K562 (cell line): Measurements from ENCODE around the gene PAF1. TPM values are rescaled to one million over a fixed set of nuclear protein-coding genes. Genes with fewer than 3 reads are reported as not detected.

Experiments
- CBX1 ChIP-seq: sonication (generic); IDR thresholded peaks from 2 replicates; pipeline ENCODE4 v1.6.1; 2016; ENCODE audit warnings: antibody characterized with exemption, low read depth, mild to moderate bottlenecking
- CHD1 ChIP-seq: fragments of 200-600 bp; sonication (generic); IDR thresholded peaks from one replicate; pipeline ENCODE4 v1.6.1; 2012; ENCODE audit warnings: mild to moderate bottlenecking, moderate library complexity, low read length, inconsistent platforms
- CREB1 ChIP-seq, 2 experiments: sonication (generic) in 1 of 2; formaldehyde crosslinking in 1 of 2; IDR thresholded peaks; 2 replicates each; pipeline versions ENCODE4 v1.6.1 to v1.8.0; 2012 to 2022; ENCODE audit warnings: inconsistent platforms in 1 of 2, mild to moderate bottlenecking in 1 of 2, missing genetic modification reagents in 1 of 2, moderate library complexity in 1 of 2
- FOXA1 ChIP-seq: fragments of 450-650 bp; IDR thresholded peaks from 2 replicates; pipeline ENCODE4 v1.6.1; 2016; ENCODE audit warnings: mild to moderate bottlenecking, borderline replicate concordance
- HDGF ChIP-seq: fragments of 450-650 bp; IDR thresholded peaks from 2 replicates; pipeline ENCODE4 v1.6.1; 2016
- MECOM ChIP-seq: fragments of 250-450 bp; sonication (Bioruptor Pico); IDR thresholded peaks from 2 replicates; pipeline ENCODE4 v1.8.0; 2022; ENCODE audit warnings: inconsistent platforms
- MLX ChIP-seq, 2 experiments: fragments of 450-650 bp in 1 of 2; sonication (generic) in 1 of 2; formaldehyde crosslinking; conservative IDR thresholded peaks; 2 replicates each; pipeline versions ENCODE4 v1.4.0 to v1.8.1; 2020 to 2022; ENCODE audit warnings: mild to moderate bottlenecking in 1 of 2, missing genetic modification reagents in 1 of 2
- MTA3 ChIP-seq: fragments of 450-650 bp; formaldehyde crosslinking; IDR thresholded peaks from 2 replicates; pipeline ENCODE4 v1.6.1; 2017; ENCODE audit warnings: mild to moderate bottlenecking, borderline replicate concordance
- MXD1 ChIP-seq: fragments of 250-450 bp; sonication (Bioruptor Pico); IDR thresholded peaks from 2 replicates; pipeline ENCODE4 v1.8.0; 2021; ENCODE audit warnings: borderline replicate concordance, mild to moderate bottlenecking, moderate library complexity; ENCODE audit not compliant: poor library complexity, severe bottlenecking
- NFE2 ChIP-seq: IDR thresholded peaks from 2 replicates; pipeline ENCODE4 v1.6.1; 2014; ENCODE audit warnings: antibody characterized with exemption, low read depth
- PREB ChIP-seq: sonication (generic); formaldehyde crosslinking; IDR thresholded peaks from 2 replicates; pipeline ENCODE4 v1.8.1; 2023; ENCODE audit warnings: mild to moderate bottlenecking, missing genetic modification reagents
- PTRF ChIP-seq: fragments of 450-650 bp; IDR thresholded peaks from 2 replicates; pipeline ENCODE4 v1.6.1; 2016; ENCODE audit warnings: mild to moderate bottlenecking, missing genetic modification characterization, missing compliant biosample characterization
- SNAPC5 ChIP-seq: fragments of 250-450 bp; sonication (Bioruptor Pico); IDR thresholded peaks from 2 replicates; pipeline ENCODE4 v1.8.0; 2021; ENCODE audit warnings: moderate library complexity, mild to moderate bottlenecking, inconsistent platforms
- SNIP1 ChIP-seq: fragments of 450-650 bp; IDR thresholded peaks from 2 replicates; pipeline ENCODE4 v1.7.1; 2017; ENCODE audit warnings: low read depth, mild to moderate bottlenecking
- SUPT5H ChIP-seq: fragments of 450-650 bp; IDR thresholded peaks from 2 replicates; pipeline ENCODE4 v1.6.1; 2016
- TEAD1 ChIP-seq, 2 experiments: fragments of 450-650 bp in 1 of 2; sonication (generic) in 1 of 2; formaldehyde crosslinking; IDR thresholded peaks; 2 replicates each; pipeline versions ENCODE4 v1.4.0 to v1.8.0; 2020 to 2022; ENCODE audit warnings: mild to moderate bottlenecking in 2 of 2, missing genetic modification reagents in 1 of 2
- TEAD4 ChIP-seq, 2 experiments: sonication (generic) in 1 of 2; formaldehyde crosslinking in 1 of 2; IDR thresholded peaks; 2 replicates each; pipeline versions ENCODE4 v1.6.1 to v1.8.0; 2012 to 2022; ENCODE audit warnings: borderline replicate concordance in 1 of 2, inconsistent platforms in 1 of 2, low read length in 1 of 2, mild to moderate bottlenecking in 1 of 2, missing genetic modification reagents in 1 of 2
- TSC22D4 ChIP-seq: fragments of 450-650 bp; IDR thresholded peaks from 2 replicates; pipeline ENCODE4 v1.6.1; 2016; ENCODE audit warnings: missing genetic modification characterization, missing biosample characterization, control low read depth
- ZBTB12 ChIP-seq: fragments of 250-450 bp; sonication (Bioruptor Pico); IDR thresholded peaks from 2 replicates; pipeline ENCODE4 v1.4.0; 2020
- ZFX ChIP-seq: sonication (generic); formaldehyde crosslinking; IDR thresholded peaks from 2 replicates; pipeline ENCODE4 v1.8.0; 2022; ENCODE audit warnings: mild to moderate bottlenecking, missing genetic modification reagents, moderate library complexity
- ZNF311 ChIP-seq: fragments of 250-450 bp; sonication (Bioruptor Pico); IDR thresholded peaks from 2 replicates; pipeline ENCODE4 v1.4.0; 2020; ENCODE audit warnings: mild to moderate bottlenecking, moderate library complexity
- ZNF551 ChIP-seq: fragments of 250-450 bp; sonication (Bioruptor Pico); IDR thresholded peaks from 2 replicates; pipeline ENCODE4 v1.5.0; 2021; ENCODE audit warnings: mild to moderate bottlenecking, moderate library complexity
- ZSCAN29 ChIP-seq: fragments of 450-650 bp; IDR thresholded peaks from 2 replicates; pipeline ENCODE4 v1.6.1; 2017
- polyA plus RNA-seq, 8 experiments: library from polyadenylated mRNA; depleted of rRNA in 4 of 8; stranded (reverse) in 5 of 8; unstranded in 3 of 8; fragments of >200 nt; fragmentation: Nextera tagmentation in 2 of 8; fragmentation: Illumina TruSeq in 1 of 8; extraction: Ambion mirVana in 2 of 8; extraction: Trizol in 1 of 8; gene quantifications; 2 replicates each; pipeline versions ENCODE4 v1.2.1 to v1.2.3, GENCODE V29; 2011 to 2014; ENCODE audit warnings: inconsistent platforms in 1 of 8, missing spikeins in 1 of 8
- total RNA-seq, 7 experiments: library from RNA; depleted of rRNA in 6 of 7; stranded (reverse); fragments of >200 nt in 6 of 7; fragmentation: Illumina TruSeq in 2 of 7; extraction: Trizol in 2 of 7; gene quantifications; 2 replicates each; pipeline versions ENCODE4 v1.2.1 to v1.2.3, GENCODE V29; 2011 to 2021; ENCODE audit warnings: low replicate concordance in 1 of 7

PAF1 gene
- total and polyA plus RNA-seq, 9 of the 15 experiments (the other 6 are each of a cell fraction or from before 2014, with no cell fraction given): 1.5 to 45.0 (median 33.8) TPM

- no peak for TF ChIP-seq TSC22D4 (tag)
- TF ChIP-seq CHD1: no peak
- no peak for TF ChIP-seq ZSCAN29
- TF ChIP-seq HDGF: 0 out of 2 replicates have a peak, but pooled peaks have one; percentile 47
- no peak for TF ChIP-seq MXD1
- TF ChIP-seq SNAPC5 (CRISPR knock-in tag): no peak
- no peak for TF ChIP-seq PTRF (tag)
- TF ChIP-seq SNIP1: no peak
- 0 out of 2 replicates have a peak, but pooled peaks have one; percentile 60 for TF ChIP-seq ZBTB12 (CRISPR knock-in tag)
- TF ChIP-seq ZNF551 (CRISPR knock-in tag): no peak
- no peak for TF ChIP-seq CBX1
- TF ChIP-seq ZNF311 (CRISPR knock-in tag): no peak
- peak; percentile 62; the same call in 1 of the 2 replicates for TF ChIP-seq TEAD4 (IDR thresholded peaks at IDR 0.05; ENCODE audit: low read length)
- no peak for TF ChIP-seq TEAD4 (CRISPR knock-in tag; IDR thresholded peaks at IDR 0.05; ENCODE audit: borderline replicate concordance)
- peak; percentile 91 for TF ChIP-seq CREB1 (IDR thresholded peaks at IDR 0.05)
- peak; percentile 84 for TF ChIP-seq CREB1 (CRISPR knock-in tag; IDR thresholded peaks at IDR 0.05)
- 0 out of 2 replicates have a peak, but pooled peaks have one; percentile 45 for TF ChIP-seq ZFX (CRISPR knock-in tag)
- TF ChIP-seq FOXA1: no peak
- TF ChIP-seq MECOM (CRISPR knock-in tag): no peak
- no peak for TF ChIP-seq TEAD1 (CRISPR knock-in tag; IDR thresholded peaks at IDR 0.05)
- TF ChIP-seq MTA3: peak; percentile 94
- TF ChIP-seq PREB (CRISPR knock-in tag): no peak
- no peak for TF ChIP-seq NFE2
- no peak for TF ChIP-seq MLX (CRISPR knock-in tag; conservative IDR thresholded peaks at IDR 0.05)
- peak; percentile 42; the same call in 1 of the 2 replicates for TF ChIP-seq SUPT5H
Measured at GRCh38 chr19:39430675-39431593, 40.0 kb upstream of the PAF1 start (continued).
